K562 (cell line): Measurements from ENCODE around the gene GNAL.

Source experiments
- CEBPB ChIP-seq: fragments of 450-650 bp; IDR thresholded peaks from 2 replicates; pipeline ENCODE4 v1.6.1; 2016; ENCODE audit warnings: missing genetic modification characterization, missing compliant biosample characterization
- CTCF ChIP-seq, 3 experiments: IDR thresholded peaks in 2 of 3; conservative IDR thresholded peaks in 1 of 3; 2 replicates each; pipeline ENCODE4 v1.5.1; 2011 to 2012; ENCODE audit warnings: low read length in 3 of 3, mild to moderate bottlenecking in 3 of 3, control low read depth in 2 of 3, improper control_type of control experiment in 1 of 3, inconsistent platforms in 1 of 3, low read depth in 1 of 3, mixed read lengths in 1 of 3, moderate library complexity in 1 of 3; ENCODE audit not compliant: insufficient read depth in 2 of 3
- ELK3 ChIP-seq: fragments of 450-650 bp; formaldehyde crosslinking; IDR thresholded peaks from 2 replicates; pipeline ENCODE4 v1.4.0; 2020; ENCODE audit warnings: mild to moderate bottlenecking
- MAZ ChIP-seq, 2 experiments: fragments of 450-650 bp in 1 of 2; sonication (generic) in 1 of 2; formaldehyde crosslinking; IDR thresholded peaks in 1 of 2; conservative IDR thresholded peaks in 1 of 2; 2 replicates each; pipeline versions ENCODE4 v1.4.0 to v1.5.0; 2020; ENCODE audit warnings: mild to moderate bottlenecking in 1 of 2, missing genetic modification reagents in 1 of 2
- POLR2A ChIP-seq: fragments of 450-650 bp; conservative IDR thresholded peaks from 2 replicates; pipeline ENCODE4 v1.6.1; 2016

GRCh38 chr18:11780042-11780441, 91.0 kb downstream of the GNAL start:
- no peak for TF ChIP-seq POLR2A
- TF ChIP-seq MAZ (CRISPR knock-in tag; conservative IDR thresholded peaks at IDR 0.05 in 1 of 2, IDR thresholded peaks at IDR 0.05 in 1 of 2), result no peak
- TF ChIP-seq CTCF (IDR thresholded peaks at IDR 0.05 in 2 of 3, conservative IDR thresholded peaks at IDR 0.05 in 1 of 3; ENCODE audit: insufficient read depth in 2 of 3, low read depth in 1 of 3, low read length in 3 of 3), result no peak
- no peak for TF ChIP-seq CEBPB
- TF ChIP-seq ELK3, result no peak
